ENCODE measurements around the gene CD300LG.
"Not testable (repeated sequence)": the region's sequence is repeated elsewhere in the genome, so short reads cannot be mapped to it uniquely, and the experiment has no call there.

CD300LG gene

DNA sequence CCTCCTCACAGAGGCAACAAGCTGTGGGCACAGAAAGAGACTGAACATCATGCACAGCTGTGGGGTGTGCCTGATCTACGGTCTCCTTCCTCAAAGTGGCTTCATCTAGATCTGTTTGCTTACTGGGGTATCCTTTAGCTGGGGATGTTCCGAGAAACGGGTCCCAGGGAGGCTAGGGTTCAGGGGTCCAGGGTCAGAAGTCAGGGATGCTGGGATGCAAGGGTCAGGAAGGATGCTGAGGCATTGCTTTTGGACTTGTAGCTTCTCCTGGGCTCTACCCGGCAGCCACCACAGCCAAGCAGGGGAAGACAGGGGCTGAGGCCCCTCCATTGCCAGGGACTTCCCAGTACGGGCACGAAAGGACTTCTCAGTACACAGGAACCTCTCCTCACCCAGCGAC lies 6.6 kb downstream of the CD300LG start:
- DNase-seq (ENCODE audit: low read depth in 2 of 2) = no peak

DNA sequence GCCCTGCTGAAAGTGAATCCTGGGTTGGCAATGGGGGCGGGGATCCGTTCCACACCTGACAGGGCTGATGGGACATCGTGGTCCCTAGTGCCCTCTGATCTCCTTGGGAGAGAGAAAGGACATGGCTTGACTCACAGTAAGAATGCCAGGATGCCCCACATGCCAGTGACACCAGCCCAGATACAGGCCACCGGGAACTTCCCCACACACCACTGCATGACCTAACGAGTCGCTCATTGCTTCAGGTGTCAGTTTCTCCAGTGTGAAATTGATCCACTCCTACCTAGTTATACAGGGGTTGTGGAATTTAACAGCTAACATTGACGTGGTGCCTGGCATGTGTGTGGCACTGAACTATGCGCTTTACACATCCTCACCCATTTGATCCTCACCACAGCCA lies 7.5 kb downstream of the CD300LG start:
- DNase-seq (ENCODE audit: low read depth in 2 of 2) = no peak

DNA sequence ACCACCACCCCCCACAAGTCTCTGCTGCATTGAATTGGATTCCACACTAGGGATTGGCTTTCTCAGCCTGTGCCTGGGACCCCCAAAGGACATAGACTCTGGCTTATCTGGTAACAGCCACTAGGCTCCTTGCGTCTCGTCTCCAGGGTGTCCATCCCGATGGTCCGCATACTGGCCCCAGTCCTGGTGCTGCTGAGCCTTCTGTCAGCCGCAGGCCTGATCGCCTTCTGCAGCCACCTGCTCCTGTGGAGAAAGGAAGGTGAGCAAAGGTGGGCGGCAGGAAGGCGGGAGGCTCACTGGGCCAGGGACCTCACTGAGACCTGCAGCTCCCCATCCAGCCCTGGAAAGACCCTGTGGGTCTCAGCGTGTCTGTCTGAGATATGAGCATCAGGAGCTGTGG lies 8.1 kb downstream of the CD300LG start:
- no peak for DNase-seq (ENCODE audit: low read depth in 2 of 2)

DNA sequence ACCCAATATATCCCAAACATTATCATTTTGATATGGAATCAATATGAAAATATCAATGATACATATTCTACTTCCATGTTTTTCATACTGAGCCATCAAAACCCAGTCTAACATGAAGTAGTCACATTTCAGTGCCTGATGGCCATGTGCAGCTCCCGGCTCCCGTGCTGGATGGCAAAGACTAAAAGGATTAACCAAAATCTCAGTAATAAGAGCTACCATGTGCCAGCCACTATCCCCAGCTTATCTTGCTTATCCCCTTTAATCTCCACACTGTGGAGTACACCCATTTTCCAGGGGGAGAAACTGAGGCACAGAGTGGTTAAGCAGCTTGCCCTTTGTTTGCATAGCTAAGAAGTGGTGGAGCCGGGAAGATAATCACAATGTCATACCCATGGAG lies 9.2 kb downstream of the CD300LG start:
- DNase-seq (ENCODE audit: low read depth in 2 of 2) = no peak

DNA sequence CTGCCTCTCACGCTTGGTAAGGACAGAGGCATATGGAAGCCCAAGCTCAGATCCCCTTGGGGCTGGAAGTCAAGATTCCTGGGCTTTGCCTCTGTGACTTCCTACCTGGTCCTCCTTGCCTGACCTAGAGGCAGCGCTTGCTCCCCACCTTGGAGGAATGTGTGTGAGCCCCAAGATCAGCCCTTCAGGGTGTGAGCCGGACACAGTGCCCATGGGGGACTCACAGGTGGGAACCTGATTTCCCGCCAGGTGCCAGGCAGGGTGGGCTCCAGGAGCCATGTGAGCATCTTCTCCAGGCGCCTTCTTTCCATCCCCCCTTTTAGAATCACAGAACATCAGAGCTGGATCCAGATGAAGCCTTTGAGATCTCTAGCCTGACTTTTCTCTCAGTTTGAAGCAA lies 10.2 kb downstream of the CD300LG start:
- no peak for DNase-seq (ENCODE audit: low read depth in 2 of 2)

DNA sequence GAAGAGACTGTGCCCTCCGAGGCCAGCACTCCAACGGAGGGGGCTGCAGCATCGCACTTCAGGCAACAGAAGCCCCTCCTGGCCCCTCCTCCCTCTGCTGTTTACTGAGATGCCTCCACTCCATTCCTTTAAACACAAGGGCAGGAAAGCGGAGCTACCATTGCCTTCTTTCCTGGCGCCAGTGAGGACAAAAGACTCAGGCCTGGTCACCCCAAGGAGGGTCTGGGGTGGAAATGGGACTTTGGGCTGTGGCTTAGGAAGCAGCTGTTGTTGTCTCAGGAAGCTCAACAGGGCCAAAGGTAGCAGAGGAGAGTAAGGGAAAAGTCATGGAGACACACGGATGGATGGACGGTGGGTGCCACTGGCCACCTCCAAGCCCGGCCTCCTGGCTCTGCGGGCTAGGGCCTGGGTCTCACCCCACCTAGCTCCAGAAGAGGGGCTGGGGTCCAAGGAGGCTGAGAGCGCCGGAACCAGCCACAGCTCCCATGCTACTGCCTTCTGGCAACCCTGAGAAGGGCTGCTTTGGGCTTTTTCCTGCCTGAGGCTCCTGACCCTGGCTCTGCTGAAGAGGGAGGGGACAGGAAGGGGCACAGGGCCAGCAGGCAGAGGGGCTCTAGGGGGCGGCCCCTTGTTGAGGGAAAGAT lies 11.1 kb downstream of the CD300LG start:
- no peak for DNase-seq (ENCODE audit: low read depth in 2 of 2)

DNA sequence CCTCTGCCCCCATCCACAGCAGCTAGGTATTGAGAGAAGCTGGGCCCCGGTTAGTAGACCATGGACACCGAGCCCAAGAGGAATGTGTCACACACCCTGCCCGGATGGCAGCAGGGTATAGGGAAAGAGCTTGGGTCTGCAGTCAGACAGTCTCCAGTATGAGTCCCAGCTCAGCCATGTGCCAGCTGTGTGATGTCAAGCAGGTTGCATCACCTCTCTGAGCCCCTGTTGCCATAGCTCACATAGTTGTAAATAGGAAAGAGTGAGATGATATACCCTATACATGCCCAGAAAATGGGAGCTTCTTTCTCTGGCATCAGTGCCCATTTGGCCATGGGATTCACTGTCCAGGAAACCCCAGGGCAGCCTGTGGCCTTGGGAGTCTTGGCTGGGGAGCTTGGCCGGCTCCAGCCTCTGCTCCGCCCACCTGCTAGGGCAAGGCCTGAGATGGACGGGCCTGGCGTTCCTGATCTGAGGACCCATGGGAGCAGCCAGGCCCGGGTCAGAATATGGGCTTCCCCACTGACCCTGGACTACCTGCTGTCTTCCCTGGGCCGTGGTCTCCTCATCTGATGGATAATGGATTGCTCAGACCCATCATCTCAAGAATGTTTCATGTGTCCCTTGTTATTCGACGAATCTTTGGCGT lies 13.2 kb downstream of the CD300LG start:
- no peak for DNase-seq (ENCODE audit: low read depth in 2 of 2)

DNA sequence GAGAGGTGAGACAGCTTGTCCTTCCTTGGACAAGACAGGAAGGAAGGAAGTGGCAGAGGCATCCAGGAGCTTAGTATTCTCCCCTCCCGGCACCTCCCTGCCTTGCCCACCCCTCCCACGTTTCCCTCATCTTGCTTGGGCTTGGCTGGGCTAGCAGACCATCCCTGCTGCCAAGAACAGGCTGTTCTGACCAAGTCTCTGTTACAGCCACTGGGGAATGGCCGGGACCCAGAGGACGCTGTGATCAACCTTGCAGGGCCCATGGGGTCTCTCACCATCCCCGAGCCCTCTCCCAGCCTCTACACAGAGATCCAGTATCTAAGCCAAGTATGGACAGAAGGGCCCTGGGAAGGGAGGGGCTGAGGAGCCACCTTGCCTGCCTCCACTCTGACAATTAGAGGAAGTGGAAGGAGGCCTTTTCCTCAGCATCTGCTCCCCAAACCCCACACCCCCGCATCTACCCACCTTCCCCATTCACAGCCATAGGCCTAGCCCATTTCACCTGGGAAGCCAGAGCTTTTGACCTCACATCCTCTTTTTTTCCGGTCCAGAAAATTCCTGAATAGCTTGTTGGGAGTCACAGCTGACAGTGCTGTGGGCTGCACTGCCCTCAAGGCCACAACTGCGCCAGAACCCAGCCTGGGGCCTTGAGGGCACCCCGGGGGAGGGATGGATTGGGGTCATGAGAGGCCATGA lies 14.1 kb downstream of the CD300LG start:
- no peak for DNase-seq (ENCODE audit: low read depth in 2 of 2)

DNA sequence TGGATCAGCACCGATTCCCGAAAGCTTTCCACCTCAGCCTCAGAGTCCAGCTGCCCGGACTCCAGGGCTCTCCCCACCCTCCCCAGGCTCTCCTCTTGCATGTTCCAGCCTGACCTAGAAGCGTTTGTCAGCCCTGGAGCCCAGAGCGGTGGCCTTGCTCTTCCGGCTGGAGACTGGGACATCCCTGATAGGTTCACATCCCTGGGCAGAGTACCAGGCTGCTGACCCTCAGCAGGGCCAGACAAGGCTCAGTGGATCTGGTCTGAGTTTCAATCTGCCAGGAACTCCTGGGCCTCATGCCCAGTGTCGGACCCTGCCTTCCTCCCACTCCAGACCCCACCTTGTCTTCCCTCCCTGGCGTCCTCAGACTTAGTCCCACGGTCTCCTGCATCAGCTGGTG lies 15.0 kb downstream of the CD300LG start:
- no peak for DNase-seq (ENCODE audit: low read depth in 2 of 2)

DNA sequence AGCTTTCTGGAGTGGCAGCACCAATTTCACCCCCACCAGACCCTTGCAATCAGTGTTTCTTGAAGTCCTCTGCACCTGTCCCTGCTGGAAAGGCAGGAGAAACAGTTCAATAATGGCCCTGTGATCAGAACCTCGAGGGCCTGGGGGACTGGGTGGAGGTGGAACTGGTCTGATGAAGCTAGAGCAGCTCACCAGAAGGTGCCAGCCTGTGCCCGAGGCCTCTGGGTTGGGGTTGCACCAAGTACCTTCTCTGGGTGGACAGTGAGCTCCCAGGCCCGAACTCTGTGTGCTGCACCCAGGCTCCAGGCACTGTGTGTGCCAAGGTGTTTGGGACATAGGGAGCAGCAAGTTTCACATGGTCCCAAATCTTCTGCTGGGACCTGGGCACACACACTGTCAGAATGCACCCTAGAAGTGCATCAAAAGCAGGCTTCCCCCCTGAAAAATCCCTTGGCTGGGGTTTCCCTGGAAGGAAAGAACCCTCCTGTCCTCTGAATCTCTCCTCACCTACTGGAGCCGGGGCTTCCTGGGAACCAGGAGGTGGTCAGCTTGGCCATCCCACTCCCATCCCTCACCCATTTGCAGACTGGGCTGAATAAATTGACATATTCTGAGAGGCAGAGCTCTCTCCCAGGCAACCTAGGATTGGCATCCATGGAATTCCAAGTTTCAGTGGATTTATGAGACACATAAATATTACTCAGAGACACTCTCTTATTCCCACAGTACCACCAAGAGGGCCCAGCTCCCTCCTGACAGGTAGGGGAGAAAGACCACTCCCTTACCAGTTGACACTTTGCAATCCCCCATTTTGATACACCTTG lies 17.4 kb downstream of the CD300LG start:
- DNase-seq (ENCODE audit: low read depth in 2 of 2) = no peak

DNA sequence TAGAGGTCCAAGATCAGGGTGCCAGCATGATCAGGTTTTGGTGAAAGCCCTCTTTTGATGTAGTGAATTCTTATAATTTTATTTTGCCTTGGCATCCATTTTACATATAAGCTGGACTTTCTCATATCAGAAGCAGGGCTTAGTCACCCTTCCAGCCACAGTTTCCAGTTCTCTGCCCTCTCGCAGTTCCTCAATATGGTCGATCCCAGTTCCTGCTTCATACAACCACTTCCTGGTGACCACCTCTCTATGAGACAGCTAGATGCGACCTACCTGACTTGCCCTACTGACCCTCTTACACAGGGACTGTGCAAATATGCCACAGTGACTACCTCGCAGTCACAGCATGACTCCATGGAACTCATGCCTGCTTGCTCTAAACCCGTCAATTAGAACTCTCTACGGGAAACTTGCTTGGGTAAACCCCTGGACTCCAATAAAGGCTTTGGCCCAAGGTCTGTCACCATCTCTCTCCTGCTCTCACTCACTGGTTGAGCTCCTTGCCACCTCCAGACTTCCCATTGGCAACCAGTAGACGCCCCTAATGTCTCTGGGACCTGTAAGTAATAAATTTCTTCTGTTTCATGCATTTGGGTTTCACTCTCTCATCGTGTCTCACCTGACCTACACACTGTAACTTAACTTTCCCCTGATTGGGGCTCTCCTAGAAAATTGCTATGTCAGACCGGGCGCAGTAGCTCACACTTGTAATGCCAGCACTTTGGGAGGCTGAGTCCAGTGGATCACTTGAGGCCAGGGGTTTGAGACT lies 21.4 kb downstream of the CD300LG start:
- DNase-seq (ENCODE audit: low read depth in 2 of 2) = no peak

DNA sequence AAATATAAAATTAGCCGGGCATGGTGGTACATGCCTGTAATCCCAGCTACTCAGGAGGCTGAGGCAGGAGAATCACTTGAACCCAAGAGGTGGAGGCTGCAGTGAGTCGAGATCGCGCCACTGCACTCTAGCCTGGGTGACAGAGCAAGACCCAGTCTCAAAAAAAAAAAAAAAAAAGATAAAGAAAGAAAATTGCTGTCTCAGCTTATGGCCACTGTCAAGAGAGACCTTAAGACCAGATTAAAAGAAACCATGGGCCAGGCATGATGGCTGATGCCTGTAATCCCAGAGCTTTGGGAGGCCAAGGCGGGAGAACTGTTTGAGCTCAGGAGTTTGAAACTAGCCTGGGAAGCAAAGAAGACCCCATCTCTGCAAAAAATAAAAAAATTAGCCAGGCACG lies 22.1 kb downstream of the CD300LG start:
- not testable (repeated sequence) for DNase-seq (ENCODE audit: low read depth in 2 of 2)

DNA sequence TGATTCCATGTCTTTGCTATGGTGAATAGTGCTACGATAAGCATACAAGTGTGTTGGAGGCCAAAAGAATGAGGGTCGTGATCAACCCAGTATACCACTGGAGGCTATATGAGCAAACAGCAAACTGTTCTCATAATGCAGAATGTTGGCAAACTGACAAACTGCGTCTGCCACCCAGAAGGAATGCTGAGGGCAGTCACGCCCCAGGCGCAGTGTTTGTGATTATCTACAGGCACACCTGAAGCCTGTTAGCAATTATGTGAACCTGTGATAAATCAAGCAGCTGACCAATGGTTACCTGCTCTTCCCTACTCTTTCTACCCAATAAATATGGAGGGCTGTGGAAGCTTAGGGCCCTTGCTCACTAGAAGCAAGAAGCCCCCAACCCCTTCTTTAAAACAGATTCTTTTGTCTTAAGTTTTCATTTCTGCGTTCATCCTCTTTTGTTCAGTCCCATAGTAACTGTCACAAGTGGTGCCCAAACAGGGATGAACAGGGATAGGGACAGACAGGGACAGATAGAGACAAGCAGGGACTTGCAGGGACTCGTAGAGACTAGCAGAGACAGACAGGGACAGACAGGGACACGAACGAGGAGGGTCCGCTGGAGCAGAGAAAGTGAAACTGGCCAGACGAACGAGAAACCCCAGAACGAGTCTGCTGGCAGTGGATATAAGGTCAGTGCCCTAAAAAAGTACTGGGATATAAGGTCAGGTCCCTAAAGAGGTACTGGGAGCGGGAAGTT lies 25.1 kb downstream of the CD300LG start:
- no peak for DNase-seq (ENCODE audit: low read depth in 2 of 2)

DNA sequence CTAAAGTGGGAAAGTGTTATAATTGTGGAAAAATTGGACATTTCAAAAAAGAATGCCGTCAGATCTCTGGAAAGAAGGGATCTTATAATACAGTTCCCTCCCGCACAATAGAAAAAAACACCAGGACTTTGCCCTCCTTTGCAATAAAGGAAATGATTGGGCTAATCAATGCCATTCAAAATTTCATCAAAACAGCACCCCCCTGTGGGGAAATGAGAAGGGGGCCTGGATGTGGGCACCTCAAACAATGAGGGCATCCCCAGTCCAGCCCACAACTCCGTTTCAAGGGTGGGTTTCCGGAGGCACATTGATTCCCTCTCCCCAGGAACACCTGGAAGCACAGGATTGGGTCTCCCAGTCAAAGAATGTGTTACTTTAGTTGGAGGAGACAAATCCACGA lies 26.1 kb downstream of the CD300LG start:
- no peak for DNase-seq (ENCODE audit: low read depth in 2 of 2)

DNA sequence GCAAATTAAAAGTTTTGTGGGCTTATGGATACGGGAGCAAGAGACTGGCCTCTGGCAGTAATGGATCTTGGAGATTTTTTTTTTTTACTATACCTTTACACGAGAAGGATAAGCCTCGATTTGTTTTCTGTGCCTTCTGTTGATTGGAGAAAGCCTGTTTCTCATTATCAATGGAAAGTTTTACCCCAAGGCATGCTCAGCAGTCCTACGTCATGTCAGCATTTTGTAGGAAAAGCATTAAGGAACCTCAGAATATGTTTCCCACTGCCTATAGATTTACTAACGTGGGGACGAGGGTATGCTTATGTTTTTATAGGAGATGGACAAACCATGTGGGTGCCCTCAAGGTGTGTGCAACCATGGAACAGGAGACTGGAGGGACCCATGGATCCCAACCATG lies 26.8 kb downstream of the CD300LG start:
- DNase-seq (ENCODE audit: low read depth in 2 of 2) = no peak

DNA sequence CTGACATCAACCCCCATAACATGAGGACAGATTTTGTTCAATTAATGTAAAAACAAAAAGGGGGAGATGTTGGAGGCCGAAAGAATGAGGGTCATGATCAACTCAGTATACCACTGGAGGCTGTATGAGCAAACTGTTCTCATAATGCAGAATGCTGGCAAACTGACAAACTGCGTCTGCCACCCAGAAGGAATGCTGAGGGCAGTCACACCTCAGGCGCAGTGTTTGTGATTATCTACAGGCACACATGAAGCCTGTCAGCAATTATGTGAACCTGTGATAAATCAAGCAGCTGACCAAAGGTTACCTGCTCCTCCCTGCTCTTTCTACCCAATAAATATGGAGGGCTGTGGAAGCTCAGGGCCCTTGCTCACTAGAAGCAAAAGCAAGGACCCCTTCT lies 27.3 kb downstream of the CD300LG start:
- DNase-seq (ENCODE audit: low read depth in 2 of 2) = no peak

DNA sequence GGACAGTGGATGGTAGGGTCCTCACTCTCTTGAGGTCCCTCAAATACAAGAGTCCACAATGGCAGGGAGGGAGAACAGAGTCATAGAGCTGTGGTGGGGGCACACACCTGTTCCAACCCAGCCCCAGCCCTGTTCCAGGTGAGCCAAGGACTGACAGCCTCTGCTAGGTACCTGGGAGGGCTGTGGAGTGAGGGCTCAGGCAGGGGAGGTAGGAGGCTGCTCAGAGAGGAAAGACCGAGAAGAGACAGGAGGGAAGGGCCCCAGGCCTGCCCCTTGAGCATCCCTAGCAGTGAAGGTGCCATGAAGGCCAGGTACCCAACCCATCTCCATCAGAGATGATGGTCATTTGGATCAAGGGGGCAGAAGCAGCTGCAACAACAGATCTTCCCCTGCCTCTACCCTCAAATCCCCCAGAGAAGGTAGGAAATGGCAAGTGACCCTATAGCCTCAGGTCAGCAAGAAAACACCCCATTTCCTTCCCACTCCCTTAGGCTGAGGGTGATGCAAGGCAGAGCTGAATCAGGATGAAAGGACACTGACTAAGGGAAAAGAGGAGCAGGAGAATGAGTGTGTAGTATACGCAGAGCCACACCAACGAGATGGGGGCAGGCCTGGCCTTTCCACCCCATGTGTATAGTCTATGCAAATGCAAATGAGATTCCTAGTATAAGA lies 28.6 kb downstream of the CD300LG start:
- no peak for DNase-seq (ENCODE audit: low read depth in 2 of 2)

DNA sequence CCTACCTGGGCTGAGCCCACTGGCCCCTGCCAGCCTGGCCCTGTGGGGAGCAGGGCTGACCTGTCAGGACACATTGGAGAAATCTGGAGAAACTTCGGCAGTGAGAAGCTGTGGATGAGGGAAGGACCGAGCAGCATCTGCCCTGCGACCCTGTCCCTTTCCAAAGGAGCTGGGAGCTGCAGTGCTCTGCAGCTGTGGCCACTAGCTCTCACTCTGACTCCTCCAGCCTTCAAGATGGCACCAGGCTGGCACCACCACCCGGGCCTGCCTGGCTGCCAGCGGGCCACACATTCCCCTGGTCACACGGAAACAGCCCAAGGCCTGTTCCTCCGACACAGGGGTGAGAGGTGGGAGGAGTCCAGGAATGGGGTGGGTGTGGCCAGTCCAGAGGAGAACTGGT lies 30.1 kb downstream of the CD300LG start:
- no peak for DNase-seq (ENCODE audit: low read depth in 2 of 2)

DNA sequence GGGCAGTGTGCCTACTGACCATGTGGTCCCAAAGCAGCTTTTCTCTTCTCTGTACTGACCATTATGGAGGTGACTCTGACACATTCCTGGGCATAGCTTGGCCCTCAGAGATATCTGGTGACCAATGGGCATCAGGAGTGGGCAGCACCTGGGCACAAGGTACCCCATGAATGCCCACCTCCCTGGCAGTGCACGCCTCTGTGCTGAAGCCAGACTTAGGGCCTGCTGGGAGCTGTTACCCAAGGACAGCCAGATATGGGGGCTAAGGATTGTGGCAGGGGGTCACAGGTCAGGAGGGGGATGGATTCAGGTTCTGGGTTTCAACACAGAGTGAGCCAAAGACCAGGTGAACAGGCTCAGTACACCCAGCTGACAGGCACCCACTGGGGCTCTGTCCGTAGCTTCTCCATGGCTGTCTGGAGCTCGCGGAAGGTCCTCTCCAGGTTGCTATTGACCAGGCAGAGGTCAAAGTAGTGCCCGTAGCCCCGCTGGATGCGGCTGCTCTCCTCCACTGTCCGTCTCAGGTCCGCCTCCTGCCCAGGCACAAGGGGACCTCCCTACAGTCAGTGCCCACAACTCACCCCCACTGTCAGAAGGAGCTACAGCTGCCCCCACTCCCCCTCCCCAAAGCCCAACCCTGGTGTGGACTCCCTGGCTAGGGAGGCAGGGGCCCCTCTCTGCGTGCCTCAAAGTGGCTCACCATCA lies 30.6 kb downstream of the CD300LG start:
- no peak for DNase-seq (ENCODE audit: low read depth in 2 of 2)
